SHP77 (cell line): Measurements from ENCODE around the gene AANAT.

Experiments
- DNase-seq, 2 experiments: peaks; one replicate each; lab custom pipeline; 2025; lab: John Stamatoyannopoulos, UW

The AANAT gene

GRCh38 chr17:76442341-76443338 is 24.8 kb upstream of the AANAT start:
- no peak for DNase-seq

GRCh38 chr17:76444518-76445311 is 22.7 kb upstream of the AANAT start:
- no peak for DNase-seq

DNA sequence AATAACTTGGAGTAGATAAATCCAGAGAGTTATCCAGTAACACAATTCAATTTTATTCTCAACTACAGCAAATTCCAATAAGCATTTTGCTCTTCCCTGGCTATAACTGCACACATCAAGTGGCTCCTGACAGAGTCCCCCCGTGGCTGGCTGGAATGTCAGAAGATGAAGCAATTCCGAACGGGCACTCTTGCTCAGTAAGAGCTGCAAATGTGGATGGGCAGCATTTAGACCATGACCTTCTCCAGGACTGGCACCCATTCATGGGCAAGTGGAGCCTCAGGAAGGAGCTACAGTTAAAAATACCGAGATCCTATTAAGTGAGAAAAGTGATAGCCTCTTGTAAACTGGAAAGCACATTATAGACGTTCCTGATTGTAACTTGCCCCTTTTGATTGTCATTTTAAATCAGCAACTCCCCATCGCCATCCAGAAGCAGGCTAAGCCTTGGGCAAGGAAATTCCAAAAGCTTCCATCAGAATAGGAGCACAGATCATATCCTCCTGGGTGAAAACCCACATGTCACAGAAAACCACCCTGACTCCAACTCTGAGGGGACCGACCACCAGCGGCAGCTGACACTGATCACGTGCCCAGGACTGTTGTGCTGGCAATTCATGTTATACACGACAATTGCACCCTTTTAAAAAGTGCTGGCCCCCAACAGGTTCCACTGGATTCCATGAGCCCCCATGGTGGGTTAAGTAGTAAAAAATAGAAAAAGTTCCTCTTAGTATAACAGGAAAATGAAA is 21.5 kb upstream of the AANAT start:
- DNase-seq = no peak

DNA sequence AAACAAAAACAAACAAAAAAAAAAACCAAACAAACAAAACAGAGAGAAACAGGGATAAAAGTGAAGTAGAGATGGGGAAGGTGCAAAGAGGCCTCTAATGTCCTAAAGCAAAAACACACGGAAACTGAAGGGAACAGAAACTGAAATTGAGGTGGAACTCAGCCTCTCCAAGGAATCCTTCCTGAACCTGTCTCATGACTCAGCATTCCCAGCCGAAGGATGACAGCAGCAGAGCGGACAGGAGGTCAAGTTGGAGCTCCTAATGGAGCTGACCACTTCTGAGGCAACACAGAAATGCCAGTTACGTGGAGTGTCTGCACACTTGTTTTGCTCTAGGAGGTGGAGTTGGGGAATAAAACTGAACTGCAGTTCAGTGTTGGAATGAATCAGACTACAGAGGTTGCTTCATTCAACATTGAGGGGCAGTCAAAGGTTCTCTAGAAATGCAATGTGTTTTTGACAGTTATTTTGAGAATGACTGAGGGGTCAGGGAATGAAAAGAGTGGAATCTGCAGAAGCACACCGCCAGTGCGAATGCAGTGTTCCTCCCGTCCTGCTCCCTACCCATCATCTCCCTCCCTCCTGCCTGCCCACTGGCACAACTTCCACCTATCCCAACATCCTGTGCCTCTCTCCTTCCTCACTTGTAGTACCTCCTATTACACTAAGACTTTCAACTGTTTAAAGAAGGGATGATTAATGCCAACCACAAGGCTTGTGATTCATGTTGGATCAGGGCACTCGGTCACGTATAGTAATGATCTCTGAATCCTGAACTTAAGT is 20.8 kb upstream of the AANAT start:
- DNase-seq = peak in 1 of 2 experiments; percentile 48

GRCh38 chr17:76447931-76448652 is 19.3 kb upstream of the AANAT start:
- no peak for DNase-seq

GRCh38 chr17:76449126-76449525 is 18.3 kb upstream of the AANAT start:
- no peak for DNase-seq

DNA sequence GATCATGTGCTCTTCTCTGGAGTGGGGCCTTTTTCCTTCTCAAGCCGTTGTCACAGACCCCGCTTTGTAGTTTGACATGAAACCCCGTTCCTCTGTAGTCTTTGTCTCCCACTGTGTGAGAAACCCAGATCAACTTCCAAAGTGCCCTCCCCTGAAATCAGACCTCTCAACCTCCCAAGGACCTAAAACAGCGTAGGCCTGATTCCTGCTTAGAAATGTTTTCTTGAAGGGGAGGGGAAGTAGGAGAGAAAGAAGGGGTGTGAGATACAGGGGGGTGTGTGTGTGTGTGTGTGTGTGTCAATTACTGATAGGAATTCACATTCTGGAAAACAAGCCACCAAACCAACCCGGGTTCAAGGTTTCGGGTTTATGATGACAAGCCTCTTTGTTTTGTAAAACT is 15.9 kb upstream of the AANAT start:
- DNase-seq = no peak

- no peak for DNase-seq
Measured at GRCh38 chr17:76452127-76452659, 15.2 kb upstream of the AANAT start.

GRCh38 chr17:76452660-76453430 is 14.6 kb upstream of the AANAT start, which contains the start of gene UBE2O:
TSS of gene UBE2O (minus strand) at chr17:76453152. CDS start at chr17:76453141, 11 bp downstream.
- DNase-seq = peak; percentile 92 to 94

GRCh38 chr17:76453431-76453743 is 14.0 kb upstream of the AANAT start:
- DNase-seq = no peak

DNA sequence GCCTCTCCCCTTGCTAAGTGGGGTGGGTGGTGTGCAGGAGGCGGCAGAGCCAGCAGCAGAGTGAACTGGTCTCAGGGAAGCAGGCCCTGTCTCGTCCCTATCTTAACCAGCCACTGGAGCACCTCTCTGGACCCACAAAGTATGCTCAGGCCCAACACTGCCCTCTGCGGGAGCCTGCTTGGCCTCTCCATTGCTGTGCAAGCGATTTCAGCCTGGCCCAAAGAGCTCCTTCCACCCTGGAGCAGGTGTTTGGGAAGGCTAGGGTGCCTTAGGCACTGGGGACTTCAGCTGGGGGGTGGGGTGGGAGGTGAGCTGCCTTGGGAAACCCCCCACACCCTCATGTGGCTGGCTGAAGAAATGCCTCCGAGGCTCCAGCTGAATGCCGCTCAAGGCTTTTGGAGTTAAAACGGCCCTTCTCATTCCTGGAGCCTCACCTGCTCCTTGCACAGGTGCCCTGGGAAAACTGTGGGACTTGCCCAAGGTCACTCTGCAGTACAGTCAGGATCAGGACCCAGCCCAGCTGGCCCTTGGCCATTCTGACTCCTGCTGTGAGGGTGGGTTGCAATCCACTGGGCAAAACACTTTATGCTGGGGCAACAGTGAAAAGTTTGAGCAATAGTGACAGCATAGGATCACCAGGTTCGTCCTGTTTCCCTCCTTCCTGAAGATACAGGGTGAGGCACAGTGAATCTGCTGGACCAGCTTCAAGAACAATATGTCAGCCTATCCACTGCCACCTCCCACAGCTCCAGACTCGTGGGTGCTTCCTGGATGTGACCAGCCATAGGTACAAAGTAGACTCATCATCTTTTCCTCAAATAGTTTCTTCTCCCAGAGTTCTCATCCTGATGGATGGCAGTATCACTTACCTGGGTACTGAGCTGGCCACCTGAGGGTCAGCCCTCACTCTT is 8.6 kb upstream of the AANAT start:
- peak; percentile 73 for DNase-seq

DNA sequence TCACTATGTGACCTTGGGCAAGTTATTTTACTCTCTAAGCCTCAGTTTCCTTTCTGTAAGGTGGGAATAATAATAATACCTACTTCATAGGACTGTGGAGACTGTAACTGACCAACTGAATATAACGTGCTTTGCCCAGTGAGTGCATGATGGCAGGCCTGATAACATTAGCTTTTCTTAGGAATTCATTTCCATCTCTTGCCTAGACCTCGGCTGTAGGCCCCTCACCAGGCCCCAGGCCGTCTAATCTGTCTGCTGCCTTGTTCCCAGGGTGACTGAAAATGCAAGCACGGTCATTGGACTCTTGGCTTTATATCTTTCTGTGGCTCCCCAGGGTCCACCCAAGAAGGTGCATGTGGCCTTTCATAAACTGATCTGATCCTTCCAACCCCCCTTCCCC is 7.7 kb upstream of the AANAT start:
- no peak for DNase-seq

DNA sequence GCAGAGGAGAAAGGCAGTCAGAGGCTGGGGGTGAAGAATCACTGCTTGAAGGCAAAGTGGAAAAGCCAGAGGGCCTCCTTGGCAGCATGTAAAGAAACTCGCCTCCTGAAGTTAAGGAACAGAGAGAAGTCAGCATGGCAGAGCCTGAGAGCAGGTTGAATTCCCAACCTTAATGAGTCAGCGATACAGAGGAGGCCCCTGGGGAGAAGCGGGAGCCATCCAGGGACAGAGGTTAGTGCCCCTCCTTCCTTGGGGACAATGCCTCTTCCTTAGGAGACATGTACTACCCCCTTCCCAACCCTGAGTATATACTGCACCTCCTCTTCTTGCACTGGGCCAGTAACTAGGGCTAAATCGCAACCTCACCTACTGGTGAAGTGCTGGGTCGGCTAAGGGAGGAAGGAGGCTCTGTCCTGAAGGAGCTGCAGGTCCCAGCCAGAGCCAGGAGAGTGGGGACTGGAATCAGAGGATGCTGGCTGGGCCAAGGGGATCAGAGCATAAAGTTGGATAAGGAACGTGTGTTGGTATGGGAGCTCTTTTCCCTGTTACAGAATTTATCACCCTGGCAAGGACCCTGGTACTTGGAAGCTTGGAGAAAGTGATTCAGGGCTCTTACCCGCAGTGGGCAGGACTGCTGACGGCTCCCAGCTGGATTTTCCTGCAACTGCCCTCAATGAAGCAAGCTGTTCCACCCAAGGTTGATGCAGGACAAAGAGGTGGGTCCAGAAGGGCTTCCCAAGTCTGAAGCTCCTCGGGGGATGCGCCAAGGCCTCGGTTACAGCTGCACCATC is 5.4 kb upstream of the AANAT start:
- DNase-seq = no peak

DNA sequence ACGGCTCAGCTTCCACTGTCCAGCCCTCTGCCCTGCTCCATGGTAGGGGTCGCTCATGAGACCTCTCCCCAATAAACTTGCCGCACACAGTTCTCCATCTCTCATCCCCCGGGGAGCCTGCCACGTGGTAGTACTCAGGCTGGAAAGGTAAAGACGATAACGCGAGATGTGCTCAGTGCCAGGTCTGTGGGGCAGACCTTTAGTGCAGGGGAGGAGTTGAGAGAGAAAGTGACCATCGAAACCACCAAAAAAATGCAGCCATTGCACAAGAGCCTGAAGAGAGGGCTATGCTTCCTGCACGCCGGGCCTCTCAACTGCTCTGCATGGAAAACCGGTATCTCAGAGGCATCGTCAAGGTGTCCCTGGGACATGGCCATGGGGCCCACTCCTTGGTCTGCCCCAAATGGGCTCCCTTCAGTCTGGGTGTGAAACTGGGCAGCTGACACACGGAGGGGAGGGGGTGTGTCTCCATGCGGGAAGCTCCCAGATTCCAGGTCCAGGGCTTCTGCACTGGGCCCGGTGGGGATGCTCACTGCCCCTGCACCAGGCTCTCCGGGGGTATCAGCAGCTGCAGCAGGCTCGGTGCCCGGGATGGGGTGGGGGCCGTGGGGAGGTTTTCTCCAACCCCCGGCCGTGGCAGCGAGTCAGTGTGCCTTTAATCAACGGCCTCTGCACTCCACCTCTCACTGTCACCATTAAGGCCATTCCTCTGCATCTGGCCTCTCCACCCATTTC is 4.7 kb upstream of the AANAT start:
- DNase-seq = no peak

DNA sequence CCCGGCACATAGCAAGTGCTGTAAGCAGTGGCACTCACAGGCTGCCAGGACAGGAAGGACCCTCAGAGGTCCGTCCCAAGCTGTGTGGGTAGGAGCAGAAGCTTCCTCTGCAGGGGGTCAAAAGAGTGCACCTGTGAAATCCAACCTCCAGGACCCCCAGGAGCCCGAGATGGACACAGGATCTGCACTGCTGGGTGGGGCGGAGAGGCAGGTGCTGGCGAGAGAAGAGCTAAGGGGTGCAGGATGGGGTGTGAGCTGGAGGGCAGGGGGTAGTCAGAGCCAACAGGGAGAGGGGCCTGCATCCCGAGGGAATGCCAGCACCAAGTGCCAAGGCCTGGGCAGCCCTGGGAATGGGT is 650 bp upstream of the AANAT start:
- no peak for DNase-seq

DNA sequence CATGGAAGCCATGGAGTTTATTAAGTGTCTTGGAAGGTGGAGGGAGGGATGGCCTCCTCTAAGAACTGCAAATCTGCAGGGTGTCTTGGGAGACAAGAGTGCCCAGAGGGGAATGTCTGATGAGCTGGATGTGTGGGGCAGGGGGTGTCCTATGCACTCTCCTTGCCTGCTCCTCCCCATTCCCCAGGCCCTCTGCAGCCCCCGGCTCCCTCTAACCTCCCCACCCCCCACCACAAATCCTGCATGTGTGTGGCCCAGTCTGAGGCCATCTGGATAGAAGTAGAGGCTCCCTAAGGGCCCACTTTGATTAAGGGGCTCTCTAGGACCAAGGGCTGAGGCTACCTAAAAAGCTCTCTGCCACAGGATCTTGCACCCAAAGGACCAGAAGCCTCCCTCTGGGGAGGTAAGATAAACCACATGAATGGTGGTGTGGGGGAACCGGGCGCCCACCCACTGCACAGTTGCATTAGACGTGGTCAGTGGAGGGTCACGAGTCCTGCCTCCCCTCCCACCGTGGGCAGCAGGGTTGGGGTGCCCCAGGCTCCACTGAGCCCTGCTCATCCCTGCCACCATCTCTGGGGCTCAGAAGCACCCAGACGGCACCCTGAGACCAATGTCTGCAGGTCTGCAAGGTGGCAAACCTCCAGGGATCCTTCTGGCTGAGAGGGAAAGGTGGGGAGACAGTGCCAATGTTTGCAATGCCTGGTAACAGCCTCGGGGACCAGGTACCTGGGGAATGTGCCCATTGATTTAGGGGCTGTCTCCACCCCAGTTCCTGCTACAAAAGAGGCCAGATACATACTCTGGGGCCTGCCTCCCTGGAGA is 618 bp downstream of the AANAT start:
- no peak for DNase-seq
